Measurements from ENCODE around the gene DTD1. TPM values are rescaled to one million over a fixed set of nuclear protein-coding genes. Genes with fewer than 3 reads are reported as not detected.

The DTD1 gene
- total RNA-seq, 4 donors from 2014 or later = 6.0 to 18.8 (median 10.2) TPM

DNA sequence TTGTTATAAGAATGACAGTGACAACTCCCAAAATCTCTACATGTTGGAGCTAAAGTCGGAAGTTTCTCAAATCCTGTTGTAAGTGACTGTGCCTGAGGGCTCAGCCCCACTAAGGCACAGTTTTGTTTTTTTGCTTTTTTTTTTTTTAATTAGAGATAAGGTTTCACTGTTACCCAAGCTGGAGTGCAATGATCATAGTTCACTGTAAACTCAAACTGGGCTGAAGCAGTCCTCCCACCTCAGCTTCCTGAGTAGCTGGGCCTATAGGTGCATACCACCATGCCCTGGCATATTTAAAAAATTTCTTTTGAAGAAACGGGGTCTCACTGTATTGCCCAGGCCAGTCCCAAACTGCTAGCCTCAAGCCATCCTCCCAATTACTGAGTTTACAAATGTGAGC is 96.9 kb downstream of the DTD1 start:
- H3K36me3 ChIP-seq = no peaks in the 10 kb centered on the region
- no peaks in the 10 kb centered on the region for H3K4me1 ChIP-seq
- H3K27me3 ChIP-seq = no peaks in the 10 kb centered on the region
- no peak overlapping the region for H3K27ac ChIP-seq
- no peak for TF ChIP-seq POLR2A (IDR thresholded peaks at IDR 0.05)
- TF ChIP-seq, protein P1, sequence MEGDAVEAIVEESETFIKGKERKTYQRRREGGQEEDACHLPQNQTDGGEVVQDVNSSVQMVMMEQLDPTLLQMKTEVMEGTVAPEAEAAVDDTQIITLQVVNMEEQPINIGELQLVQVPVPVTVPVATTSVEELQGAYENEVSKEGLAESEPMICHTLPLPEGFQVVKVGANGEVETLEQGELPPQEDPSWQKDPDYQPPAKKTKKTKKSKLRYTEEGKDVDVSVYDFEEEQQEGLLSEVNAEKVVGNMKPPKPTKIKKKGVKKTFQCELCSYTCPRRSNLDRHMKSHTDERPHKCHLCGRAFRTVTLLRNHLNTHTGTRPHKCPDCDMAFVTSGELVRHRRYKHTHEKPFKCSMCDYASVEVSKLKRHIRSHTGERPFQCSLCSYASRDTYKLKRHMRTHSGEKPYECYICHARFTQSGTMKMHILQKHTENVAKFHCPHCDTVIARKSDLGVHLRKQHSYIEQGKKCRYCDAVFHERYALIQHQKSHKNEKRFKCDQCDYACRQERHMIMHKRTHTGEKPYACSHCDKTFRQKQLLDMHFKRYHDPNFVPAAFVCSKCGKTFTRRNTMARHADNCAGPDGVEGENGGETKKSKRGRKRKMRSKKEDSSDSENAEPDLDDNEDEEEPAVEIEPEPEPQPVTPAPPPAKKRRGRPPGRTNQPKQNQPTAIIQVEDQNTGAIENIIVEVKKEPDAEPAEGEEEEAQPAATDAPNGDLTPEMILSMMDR (IDR thresholded peaks at IDR 0.05) = no peak
- no peaks in the 10 kb centered on the region for H3K9me3 ChIP-seq
- no peak overlapping the region for H3K4me3 ChIP-seq
- DNase-seq = no peak

DNA sequence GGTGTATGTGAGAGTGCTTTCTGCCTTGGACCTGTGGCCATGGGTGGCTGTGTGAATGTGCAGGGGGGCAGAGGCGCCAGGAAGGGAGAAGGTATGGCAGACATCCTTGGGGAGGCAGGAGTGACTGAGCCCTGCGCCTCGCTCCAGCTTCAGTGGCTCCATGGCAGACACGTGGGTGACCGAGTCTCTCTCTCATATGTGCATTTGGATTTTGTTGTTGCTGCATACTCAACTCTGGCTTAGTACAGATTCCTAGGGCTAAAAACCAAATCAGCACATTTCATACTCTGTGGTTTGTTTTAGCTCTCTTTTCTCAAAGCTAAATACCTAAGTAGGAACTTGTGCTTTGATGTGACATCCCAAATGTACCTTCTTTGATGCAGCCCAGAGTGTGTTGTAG is 97.6 kb downstream of the DTD1 start:
- no peak for TF ChIP-seq POLR2A (IDR thresholded peaks at IDR 0.05)
- TF ChIP-seq, protein P1 (IDR thresholded peaks at IDR 0.05) = no peak
- no peak for DNase-seq
- Histone ChIP-seq H3K4me3 (no peak overlapping the region), H3K4me1 (no peaks in the 10 kb centered on the region), H3K27ac (no peak overlapping the region), H3K36me3 (no peaks in the 10 kb centered on the region), H3K27me3 (no peaks in the 10 kb centered on the region), H3K9me3 (no peaks in the 10 kb centered on the region)

- no peaks in the 10 kb centered on the region for H3K4me1 ChIP-seq
- H3K27ac ChIP-seq = no peak overlapping the region
- H3K9me3 ChIP-seq = no peaks in the 10 kb centered on the region
- no peak overlapping the region for H3K4me3 ChIP-seq
- no peaks in the 10 kb centered on the region for H3K36me3 ChIP-seq
- no peak for DNase-seq
- TF ChIP-seq, protein P1 (IDR thresholded peaks at IDR 0.05) = no peak
- TF ChIP-seq POLR2A (IDR thresholded peaks at IDR 0.05) = no peak
- no peaks in the 10 kb centered on the region for H3K27me3 ChIP-seq
Measured at GRCh38 chr20:18686696-18687095, 98.8 kb downstream of the DTD1 start.

DNA sequence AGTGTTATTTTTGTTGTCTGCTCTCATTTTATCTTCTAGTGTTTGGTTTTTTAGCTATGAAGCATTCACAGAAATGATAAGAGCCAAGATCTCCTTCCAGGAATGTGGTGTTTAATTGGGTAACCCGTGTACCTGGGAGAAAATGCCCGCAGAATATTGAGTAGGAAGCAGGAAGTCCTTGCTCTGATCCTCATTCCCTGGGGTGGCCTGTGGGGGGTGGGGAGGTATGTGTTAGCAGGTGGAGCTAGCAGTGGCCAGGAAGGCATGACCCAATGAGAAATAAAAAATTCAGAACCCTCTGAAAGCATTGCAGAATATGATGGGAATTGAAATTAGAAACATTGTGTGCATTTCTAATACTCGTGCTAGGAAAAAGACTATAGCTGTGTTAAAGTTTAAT is 100.8 kb downstream of the DTD1 start:
- no peaks in the 10 kb centered on the region for H3K36me3 ChIP-seq
- no peak for DNase-seq
- H3K27me3 ChIP-seq = no peaks in the 10 kb centered on the region
- H3K4me3 ChIP-seq = no peak overlapping the region
- H3K9me3 ChIP-seq = no peaks in the 10 kb centered on the region
- H3K4me1 ChIP-seq = no peaks in the 10 kb centered on the region
- no peak for TF ChIP-seq POLR2A (IDR thresholded peaks at IDR 0.05)
- TF ChIP-seq, protein P1 (IDR thresholded peaks at IDR 0.05) = no peak
- H3K27ac ChIP-seq = no peak overlapping the region

GRCh38 chr20:18689557-18689956 is 101.7 kb downstream of the DTD1 start:
- H3K36me3 ChIP-seq = no peaks in the 10 kb centered on the region
- H3K27ac ChIP-seq = no peak overlapping the region
- H3K9me3 ChIP-seq = no peaks in the 10 kb centered on the region
- no peak overlapping the region for H3K4me3 ChIP-seq
- H3K27me3 ChIP-seq = no peaks in the 10 kb centered on the region
- TF ChIP-seq, protein P1 (IDR thresholded peaks at IDR 0.05) = no peak
- TF ChIP-seq POLR2A (IDR thresholded peaks at IDR 0.05) = no peak
- no peak for DNase-seq
- H3K4me1 ChIP-seq = no peaks in the 10 kb centered on the region

DNA sequence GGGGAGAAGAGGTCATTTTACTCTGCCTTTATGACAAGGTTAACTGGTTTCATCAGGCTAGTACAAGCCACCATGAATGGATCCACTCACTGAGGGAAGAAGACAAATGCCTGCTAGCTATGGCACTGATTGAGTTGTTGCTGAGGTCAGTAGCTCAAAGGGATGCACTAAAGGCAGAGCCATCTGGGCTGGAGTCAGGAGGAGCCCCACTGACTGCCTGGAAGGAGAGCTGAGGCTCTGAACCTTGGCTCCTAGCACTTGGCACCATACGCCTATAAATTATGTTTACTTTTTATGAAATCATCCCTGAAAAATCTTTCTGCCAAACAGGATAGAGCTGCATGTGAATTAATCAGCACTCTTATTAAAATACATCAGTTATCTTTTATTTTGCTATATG is 104.6 kb downstream of the DTD1 start:
- H3K27me3 ChIP-seq = no peaks in the 10 kb centered on the region
- no peak overlapping the region for H3K27ac ChIP-seq
- TF ChIP-seq, protein P1 (IDR thresholded peaks at IDR 0.05) = no peak
- no peak for TF ChIP-seq POLR2A (IDR thresholded peaks at IDR 0.05)
- no peaks in the 10 kb centered on the region for H3K9me3 ChIP-seq
- H3K4me3 ChIP-seq = no peak overlapping the region
- H3K36me3 ChIP-seq = no peaks in the 10 kb centered on the region
- no peaks in the 10 kb centered on the region for H3K4me1 ChIP-seq
- no peak for DNase-seq
